Measurements from ENCODE around the gene PILRA. TPM values are rescaled to one million over a fixed set of nuclear protein-coding genes. Genes with fewer than 3 reads are reported as not detected.
"Not testable (repeated sequence)": the region's sequence is repeated elsewhere in the genome, so short reads cannot be mapped to it uniquely, and the experiment has no call there.

The PILRA gene
- total and polyA plus RNA-seq, 2 of the 13 experiments (the other 11 are each of a cell fraction or from before 2014, with no cell fraction given), result 0.13 to 1.3 TPM

- Histone ChIP-seq H3K4me2 (ENCODE audit: low read depth, low read length) (no peak overlapping the region), H2AFZ (ENCODE audit: low read length) (no peak overlapping the region), H3K4me1 (ENCODE audit: insufficient read depth, low read length) (peaks cover 51% of the 10 kb centered on the region), H3K27ac (ENCODE audit: extremely low read length, insufficient read depth, low read length) (peak overlapping the region; percentile 33), H3K27me3 (ENCODE audit: control insufficient read depth in 1 of 2, insufficient read depth in 2 of 2, low read length in 2 of 2) (no peaks in the 10 kb centered on the region; a peak in 1 of 5 replicates), H3K79me2 (ENCODE audit: insufficient read depth, low read length) (peaks cover 14% of the 10 kb centered on the region), H3K9ac (ENCODE audit: insufficient read depth, low read depth, low read length) (no peak overlapping the region), H3K36me3 (replicated peaks in 1 of 2; ENCODE audit: control insufficient read depth in 1 of 2, insufficient read depth in 2 of 2, low read length in 2 of 2) (peaks cover 4 to 11% of the 10 kb centered on the region in 2 experiments; a peak in 4 of 5 replicates), H3K4me3 (replicated peaks in 1 of 3; ENCODE audit: insufficient read depth in 1 of 3, low read depth in 2 of 3, low read length in 3 of 3) (no peak overlapping the region), H3K9me3 (ENCODE audit: low read length) (no peaks in the 10 kb centered on the region), H4K20me1 (ENCODE audit: insufficient read depth, low read length) (no peaks in the 10 kb centered on the region)
- ChIA-PET POLR2A (interaction anchor here (0.7 to 6.0 kb wide), 4 partner anchors 9 to 268 kb away, joined by 4 to 42 read pairs (median 6); partner anchors contain the start of genes MEPCE, POP7 and ZCWPW1), CTCF (ENCODE audit: low intra/inter-chr PET ratio, low total read pairs) (no interaction called here)
- ATAC-seq (no peak), FAIRE-seq (no peak), DNase-seq (ENCODE audit: low spot score) (no peak)
- no TSS peak for BruUV-seq (replicated peaks)
- WGBS (ENCODE audit: low lambda C conversion rate), result 71% methylated on average over 2 of the region's 2 CpGs
- no peak for TF ChIP-seq ZNF615 (CRISPR knock-in tag; IDR thresholded peaks at IDR 0.05; ENCODE audit: borderline replicate concordance)
- in situ Hi-C loops (cut with HindIII; ENCODE audit: extremely low pct_ligation_motif_present, low pct_unique_long_range_greater_than_20kb) (no loop called here), intact Hi-C loops (cut with micrococcal nuclease; ENCODE audit: unreplicated experiment) (no loop called here)
These were observed 64.9 kb downstream of the PILRA start for GRCh38 chr7:100438172-100438571.

- DNase-seq (ENCODE audit: low spot score); H3K36me3 ChIP-seq (replicated peaks in 1 of 2; ENCODE audit: control insufficient read depth in 1 of 2, insufficient read depth in 2 of 2, low read length in 2 of 2); H3K27me3 ChIP-seq (ENCODE audit: control insufficient read depth in 1 of 2, insufficient read depth in 2 of 2, low read length in 2 of 2); H4K20me1 ChIP-seq (ENCODE audit: insufficient read depth, low read length); ATAC-seq; in situ Hi-C loops (cut with HindIII; ENCODE audit: extremely low pct_ligation_motif_present, low pct_unique_long_range_greater_than_20kb); intact Hi-C loops (cut with micrococcal nuclease; ENCODE audit: unreplicated experiment); H3K9ac ChIP-seq (ENCODE audit: insufficient read depth, low read depth, low read length); H3K4me2 ChIP-seq (ENCODE audit: low read depth, low read length); H3K27ac ChIP-seq (ENCODE audit: extremely low read length, insufficient read depth, low read length); FAIRE-seq; H2AFZ ChIP-seq (ENCODE audit: low read length); BruUV-seq (replicated peaks); H3K9me3 ChIP-seq (ENCODE audit: low read length); H3K4me3 ChIP-seq (replicated peaks in 1 of 3; ENCODE audit: insufficient read depth in 1 of 3, low read depth in 2 of 3, low read length in 3 of 3); CTCF ChIA-PET (ENCODE audit: low intra/inter-chr PET ratio, low total read pairs): not testable (repeated sequence)
- Histone ChIP-seq H3K4me1 (ENCODE audit: insufficient read depth, low read length) (peaks cover 51% of the 10 kb centered on the region), H3K79me2 (ENCODE audit: insufficient read depth, low read length) (peaks cover 14% of the 10 kb centered on the region)
- 95% methylated on average over 8 of the region's 8 CpGs for whole genome bisulfite sequencing (ENCODE audit: low lambda C conversion rate)
- POLR2A ChIA-PET, result interaction anchor here (0.7 to 6.0 kb wide), 3 partner anchors 7 to 12 kb away, joined by 4 to 42 read pairs (median 6); partner anchors contain the start of genes MEPCE and ZCWPW1
These were observed 65.4 kb downstream of the PILRA start for GRCh38 chr7:100438731-100439130.

Data from HepG2 (cell line).